AG04449 (cell line): ENCODE data around the gene NSF.

Source experiments
- CTCF ChIA-PET: fragments of 350-600 bp; formaldehyde crosslinking; extraction: SDS; loops from one replicate; lab custom pipeline; 2021; ENCODE audit warnings: antibody characterized with exemption; lab: Yijun Ruan, JAX
- POLR2A ChIA-PET: fragments of 400-600, 350-600 bp; formaldehyde crosslinking; extraction: SDS; loops from one replicate; lab custom pipeline; 2020; ENCODE audit warnings: antibody characterized with exemption, inconsistent platforms; lab: Yijun Ruan, JAX
- DNase-seq: peaks from one replicate; pipeline ENCODE4 v3.0.0-alpha.2; 2010; ENCODE audit warnings: low read depth, low spot score
- H3K4me3 ChIP-seq: 2 replicates; pipeline ENCODE4 v1.5.1; 2011; ENCODE audit warnings: low read depth, mild to moderate bottlenecking, control low read depth, low read length
- TF ChIP-seq, protein P1 (sequence below): IDR thresholded peaks from one replicate; pipeline ENCODE4 v1.5.1; 2011; ENCODE audit warnings: mild to moderate bottlenecking, moderate library complexity, low read length, control low read depth, inconsistent platforms; ENCODE audit not compliant: insufficient read depth; ENCODE audit errors: missing control alignments

The NSF gene

DNA sequence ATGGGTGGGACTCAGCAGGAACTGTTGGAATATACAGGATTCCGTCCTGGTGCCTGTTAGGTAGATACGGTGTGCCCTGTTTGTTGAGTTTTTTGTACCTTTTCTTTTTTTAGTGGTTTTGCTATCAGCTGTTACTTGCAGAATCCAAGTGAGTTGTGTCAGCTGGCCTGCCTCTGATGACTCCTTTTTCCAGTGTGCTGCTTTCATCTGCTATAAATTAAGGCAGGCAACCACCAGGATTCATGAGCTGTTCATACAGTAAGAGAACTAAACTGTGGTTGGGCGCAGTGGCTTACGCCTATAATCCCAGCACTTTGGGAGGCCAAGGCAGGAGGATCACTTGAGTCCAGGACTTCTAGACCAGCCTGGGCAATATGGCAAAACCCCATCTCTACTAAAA is 148.1 kb downstream of the NSF start:
- CTCF ChIA-PET: no interaction called here
- TF ChIP-seq, protein P1, sequence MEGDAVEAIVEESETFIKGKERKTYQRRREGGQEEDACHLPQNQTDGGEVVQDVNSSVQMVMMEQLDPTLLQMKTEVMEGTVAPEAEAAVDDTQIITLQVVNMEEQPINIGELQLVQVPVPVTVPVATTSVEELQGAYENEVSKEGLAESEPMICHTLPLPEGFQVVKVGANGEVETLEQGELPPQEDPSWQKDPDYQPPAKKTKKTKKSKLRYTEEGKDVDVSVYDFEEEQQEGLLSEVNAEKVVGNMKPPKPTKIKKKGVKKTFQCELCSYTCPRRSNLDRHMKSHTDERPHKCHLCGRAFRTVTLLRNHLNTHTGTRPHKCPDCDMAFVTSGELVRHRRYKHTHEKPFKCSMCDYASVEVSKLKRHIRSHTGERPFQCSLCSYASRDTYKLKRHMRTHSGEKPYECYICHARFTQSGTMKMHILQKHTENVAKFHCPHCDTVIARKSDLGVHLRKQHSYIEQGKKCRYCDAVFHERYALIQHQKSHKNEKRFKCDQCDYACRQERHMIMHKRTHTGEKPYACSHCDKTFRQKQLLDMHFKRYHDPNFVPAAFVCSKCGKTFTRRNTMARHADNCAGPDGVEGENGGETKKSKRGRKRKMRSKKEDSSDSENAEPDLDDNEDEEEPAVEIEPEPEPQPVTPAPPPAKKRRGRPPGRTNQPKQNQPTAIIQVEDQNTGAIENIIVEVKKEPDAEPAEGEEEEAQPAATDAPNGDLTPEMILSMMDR: no peak
- POLR2A ChIA-PET: no interaction called here
- DNase-seq: no peak
- H3K4me3 ChIP-seq: no peak overlapping the region

DNA sequence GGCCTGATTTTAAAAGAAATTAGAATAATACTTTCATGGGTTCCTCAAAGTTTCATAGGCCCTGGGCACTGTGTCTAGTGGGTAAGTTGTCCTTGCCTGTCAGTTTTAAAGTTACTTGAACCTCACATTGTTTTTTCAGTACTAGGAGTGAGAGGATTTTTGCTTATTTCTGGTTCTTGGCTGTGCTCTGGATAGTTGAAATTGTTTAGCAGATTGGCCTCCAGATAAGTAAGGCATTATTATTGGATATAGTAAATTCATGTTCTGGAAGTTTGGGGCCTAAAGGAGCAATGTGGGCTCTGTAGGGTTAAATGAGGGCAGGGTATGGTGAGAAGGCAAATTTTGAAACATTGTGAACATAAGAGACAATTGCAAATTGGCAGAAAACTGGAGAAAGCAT is 149.5 kb downstream of the NSF start:
- CTCF ChIA-PET: no interaction called here
- no peak overlapping the region for H3K4me3 ChIP-seq
- TF ChIP-seq, protein P1: no peak
- no peak for DNase-seq
- POLR2A ChIA-PET: no interaction called here

DNA sequence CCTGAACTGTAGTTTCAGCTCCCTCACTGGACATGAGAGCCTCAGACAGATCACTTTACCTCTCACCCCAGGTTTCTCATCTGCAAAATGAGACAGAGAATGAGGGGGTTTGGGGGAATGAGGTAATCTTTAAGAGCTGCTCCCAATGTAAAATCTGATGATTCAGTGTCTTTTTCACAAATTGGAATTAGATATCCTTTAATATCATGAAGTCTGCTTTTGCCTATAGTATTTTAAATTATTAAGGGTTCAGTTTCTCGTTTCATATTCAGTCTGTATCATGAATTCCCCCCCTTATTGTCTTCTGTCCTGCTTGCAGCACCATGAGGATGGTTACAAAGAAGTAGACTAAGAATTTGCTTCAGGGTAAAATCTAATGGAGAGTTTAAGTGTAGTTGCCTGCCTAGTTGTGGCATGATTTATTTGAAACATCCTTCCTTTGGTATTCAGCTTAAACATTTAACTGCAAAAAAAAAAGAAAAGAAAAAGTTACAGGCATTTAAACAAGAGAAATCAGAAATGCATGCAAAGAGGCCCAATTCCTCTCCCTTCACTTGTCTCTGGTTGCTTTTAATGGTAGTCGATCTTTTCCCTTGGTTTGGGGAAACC is 150.8 kb downstream of the NSF start:
- ChIA-PET CTCF (interaction anchor here (1.2 to 1.5 kb wide), 3 partner anchors 8 to 94 kb away, joined by 3 to 4 read pairs (median 4); no protein-coding TSS in a partner anchor), POLR2A (no interaction called here)
- no peak for DNase-seq
- TF ChIP-seq, protein P1: no peak
- no peak overlapping the region for H3K4me3 ChIP-seq

DNA sequence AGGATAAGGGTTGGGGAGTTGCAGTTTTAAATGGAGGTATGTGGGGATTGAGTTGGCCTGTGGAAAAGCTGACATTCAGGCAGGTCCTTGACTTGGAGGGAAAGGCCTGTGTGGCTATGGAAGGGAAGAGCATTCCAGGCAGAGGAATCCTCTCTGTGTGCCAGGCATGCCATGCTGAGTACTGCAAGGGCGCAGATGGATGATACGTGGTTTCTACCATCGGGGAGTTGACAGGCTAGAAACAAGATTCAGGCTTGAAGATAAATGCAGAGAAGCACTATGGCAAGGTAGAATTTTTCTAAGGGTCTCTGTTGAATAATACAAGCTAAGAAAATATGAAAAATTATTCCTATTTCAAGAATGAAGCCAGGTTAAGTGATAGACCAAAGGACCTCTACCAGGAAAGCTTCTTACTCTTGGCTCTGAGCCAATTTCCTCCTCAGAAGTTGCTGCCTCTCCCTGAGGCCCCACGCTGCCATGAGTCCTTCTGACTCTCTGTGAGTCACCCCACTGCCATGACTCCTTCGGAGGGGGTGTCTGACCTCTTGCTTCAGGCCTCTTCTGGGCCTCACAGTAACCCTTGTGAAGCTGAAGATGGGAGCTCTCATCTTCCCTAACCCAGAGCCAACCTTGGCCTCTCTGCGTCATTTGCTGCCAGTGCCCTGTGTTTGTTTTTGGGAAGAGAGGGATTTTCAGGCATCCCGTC is 152.2 kb downstream of the NSF start:
- ChIA-PET POLR2A (interaction anchor here (0.9 kb wide), 1 partner anchor 20 kb away, joined by 3 read pairs; no protein-coding TSS in a partner anchor), CTCF (interaction anchor here (1.3 to 1.4 kb wide), 2 partner anchors 15 to 92 kb away, joined by 3 to 4 read pairs; no protein-coding TSS in a partner anchor)
- no peak for DNase-seq
- TF ChIP-seq, protein P1: no peak
- H3K4me3 ChIP-seq: no peak overlapping the region

DNA sequence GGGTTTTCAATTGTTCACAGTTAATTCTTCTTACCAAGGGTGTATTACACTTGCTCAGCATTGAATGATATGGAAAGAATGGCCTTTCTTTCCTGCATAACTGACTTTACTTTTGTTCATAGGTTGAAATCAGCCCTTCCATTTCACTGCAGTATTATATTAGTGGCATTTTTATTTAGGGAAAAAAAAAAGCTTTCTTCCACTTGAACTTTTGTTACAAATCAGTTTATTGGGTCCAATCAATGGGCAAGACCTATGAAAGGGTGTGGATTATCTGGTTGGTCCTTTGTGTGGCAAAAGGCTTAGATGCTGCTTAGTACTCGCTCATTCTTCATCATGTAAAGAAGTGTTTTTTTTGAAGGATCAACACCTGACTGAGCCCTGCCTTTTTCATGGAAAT is 154.0 kb downstream of the NSF start:
- no peak for DNase-seq
- ChIA-PET POLR2A (no interaction called here), CTCF (interaction anchor here (0.9 kb wide), 1 partner anchor 17 kb away, joined by 3 read pairs; no protein-coding TSS in a partner anchor)
- TF ChIP-seq, protein P1: no peak
- H3K4me3 ChIP-seq: no peak overlapping the region

DNA sequence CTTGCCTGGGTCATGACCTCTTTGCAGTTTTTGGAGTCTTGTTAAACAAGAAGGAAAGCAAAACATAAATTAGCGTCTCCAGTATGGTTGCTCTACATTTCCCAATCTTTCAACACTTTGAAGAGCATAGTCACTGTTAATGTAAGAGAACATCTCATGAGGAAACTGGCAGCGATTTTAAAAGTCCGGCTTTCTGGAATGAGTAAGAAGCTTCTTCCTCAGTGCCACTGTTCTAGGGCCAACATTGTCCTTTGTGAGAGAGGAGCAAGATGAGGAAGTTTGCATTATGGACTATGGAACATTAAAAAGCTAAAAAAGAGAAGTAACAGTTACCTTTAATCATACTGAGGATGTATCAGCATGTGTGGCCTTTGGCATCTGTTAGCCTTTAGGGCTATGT is 154.9 kb downstream of the NSF start:
- ChIA-PET CTCF (interaction anchor here (0.6 to 0.9 kb wide), 2 partner anchors 16 to 592 kb away, joined by 3 to 4 read pairs; no protein-coding TSS in a partner anchor), POLR2A (no interaction called here)
- no peak for DNase-seq
- H3K4me3 ChIP-seq: no peak overlapping the region
- TF ChIP-seq, protein P1: no peak
